HEK293 (cell line): ENCODE data around the gene AADACL3.

Source experiments
- CTCF ChIA-PET: fragments of 350-600 bp; formaldehyde crosslinking; extraction: SDS; loops from one replicate; lab custom pipeline; 2021; ENCODE audit warnings: antibody characterized with exemption; lab: Yijun Ruan, JAX
- POLR2A ChIA-PET: fragments of 300-600 bp; formaldehyde crosslinking; extraction: SDS; loops from one replicate; lab custom pipeline; 2020; ENCODE audit warnings: antibody characterized with exemption, inconsistent platforms; lab: Yijun Ruan, JAX
- H3K27ac ChIP-seq: fragments of 200-500 bp; sonication (Bioruptor generic); 2 replicates; pipeline ENCODE4 v1.5.1; 2014; ENCODE audit warnings: low read depth, low read length, control low read depth, inconsistent platforms; ENCODE audit errors: extremely low read depth
- H3K36me3 ChIP-seq, 2 experiments: fragments of 200-500 bp in 1 of 2; sonication (Bioruptor generic) in 1 of 2; 1 replicate in 1 of 2; 2 replicates in 1 of 2; pipeline ENCODE4 v1.5.1; 2014 to 2017; ENCODE audit warnings: inconsistent platforms in 2 of 2, low read length in 2 of 2; ENCODE audit not compliant: control insufficient read depth in 2 of 2, insufficient read depth in 1 of 2
- H3K4me1 ChIP-seq: fragments of 200-500 bp; sonication (Bioruptor generic); 2 replicates; pipeline ENCODE4 v1.5.1; 2014; ENCODE audit warnings: mild to moderate bottlenecking, low read length, inconsistent platforms; ENCODE audit not compliant: control insufficient read depth, insufficient read depth
- H3K4me3 ChIP-seq: 2 replicates; pipeline ENCODE4 v1.5.1; 2011; ENCODE audit warnings: low read depth, mild to moderate bottlenecking, control low read depth, low read length, moderate library complexity
- H3K9me3 ChIP-seq: fragments of 200-500 bp; sonication (Bioruptor generic); 2 replicates; pipeline ENCODE4 v1.5.1; 2014; ENCODE audit warnings: low read depth, low read length, inconsistent platforms; ENCODE audit not compliant: control insufficient read depth, insufficient read depth
- BCL6B ChIP-seq: fragments of 450-650 bp; formaldehyde crosslinking; IDR thresholded peaks from 2 replicates; pipeline ENCODE4 v1.5.1; 2017; ENCODE audit warnings: missing biosample characterization, missing genetic modification characterization
- FEZF1 ChIP-seq: fragments of 450-650 bp; formaldehyde crosslinking; IDR thresholded peaks from 2 replicates; pipeline ENCODE4 v1.5.1; 2016; ENCODE audit warnings: missing biosample characterization, missing genetic modification characterization
- GFI1B ChIP-seq: fragments of 450-650 bp; formaldehyde crosslinking; IDR thresholded peaks from 2 replicates; pipeline ENCODE4 v1.5.1; 2016; ENCODE audit warnings: missing biosample characterization, missing genetic modification characterization
- GLI2 ChIP-seq: fragments of 450-650 bp; formaldehyde crosslinking; IDR thresholded peaks from 2 replicates; pipeline ENCODE4; 2017; ENCODE audit warnings: missing biosample characterization, missing genetic modification characterization, low read depth, borderline replicate concordance
- KLF1 ChIP-seq: fragments of 450-650 bp; formaldehyde crosslinking; IDR thresholded peaks from 2 replicates; pipeline ENCODE4 v1.5.1; 2016; ENCODE audit warnings: missing biosample characterization, missing genetic modification characterization
- SCRT2 ChIP-seq: fragments of 450-650 bp; formaldehyde crosslinking; IDR thresholded peaks from 2 replicates; pipeline ENCODE4 v1.5.1; 2016; ENCODE audit warnings: missing biosample characterization, missing genetic modification characterization
- TRIM28 ChIP-seq: IDR thresholded peaks from 2 replicates; pipeline ENCODE4 v1.6.1; 2011; ENCODE audit warnings: low read length, control low read depth, borderline replicate concordance
- ZBTB20 ChIP-seq: fragments of 450-650 bp; formaldehyde crosslinking; IDR thresholded peaks from 2 replicates; pipeline ENCODE4 v1.5.1; 2016; ENCODE audit warnings: missing biosample characterization, missing genetic modification characterization
- ZIC2 ChIP-seq: fragments of 450-650 bp; formaldehyde crosslinking; IDR thresholded peaks from 2 replicates; pipeline ENCODE4 v1.5.1; 2016; ENCODE audit warnings: missing biosample characterization, missing genetic modification characterization
- ZNF140 ChIP-seq: fragments of 450-650 bp; formaldehyde crosslinking; IDR thresholded peaks from 2 replicates; pipeline ENCODE4 v1.5.1; 2016; ENCODE audit warnings: missing biosample characterization, missing genetic modification characterization
- ZNF24 ChIP-seq: fragments of 450-650 bp; formaldehyde crosslinking; IDR thresholded peaks from 2 replicates; pipeline ENCODE4 v1.5.1; 2016; ENCODE audit warnings: missing biosample characterization, missing genetic modification characterization
- ZNF274 ChIP-seq, 2 experiments: fragments of 200-500 bp in 1 of 2; fragments of 450-650 bp in 1 of 2; sonication (Bioruptor generic) in 1 of 2; formaldehyde crosslinking in 1 of 2; IDR thresholded peaks; 2 replicates each; pipeline versions ENCODE4 v1.5.1 to v1.6.1; 2014 to 2016; ENCODE audit warnings: borderline replicate concordance in 1 of 2, inconsistent platforms in 1 of 2, low read length in 1 of 2, missing biosample characterization in 1 of 2, missing genetic modification characterization in 1 of 2
- ZNF280C ChIP-seq: fragments of 450-650 bp; formaldehyde crosslinking; IDR thresholded peaks from 2 replicates; pipeline ENCODE4 v1.5.1; 2016; ENCODE audit warnings: missing biosample characterization, missing genetic modification characterization
- ZNF341 ChIP-seq: fragments of 450-650 bp; formaldehyde crosslinking; IDR thresholded peaks from 2 replicates; pipeline ENCODE4; 2016; ENCODE audit warnings: low read depth, missing biosample characterization, missing genetic modification characterization
- ZNF354C ChIP-seq: fragments of 450-650 bp; formaldehyde crosslinking; IDR thresholded peaks from 2 replicates; pipeline ENCODE4 v1.5.1; 2016; ENCODE audit warnings: missing biosample characterization, missing genetic modification characterization, low read depth, borderline replicate concordance
- ZNF366 ChIP-seq: fragments of 450-650 bp; formaldehyde crosslinking; conservative IDR thresholded peaks from 2 replicates; pipeline ENCODE4 v1.5.1; 2016; ENCODE audit warnings: missing biosample characterization, missing genetic modification characterization
- ZNF398 ChIP-seq: fragments of 450-650 bp; formaldehyde crosslinking; IDR thresholded peaks from 2 replicates; pipeline ENCODE4 v1.5.1; 2017; ENCODE audit warnings: missing biosample characterization, missing genetic modification characterization
- ZNF426 ChIP-seq: fragments of 450-650 bp; formaldehyde crosslinking; IDR thresholded peaks from 2 replicates; pipeline ENCODE4 v1.5.1; 2017; ENCODE audit warnings: missing biosample characterization, missing genetic modification characterization, mild to moderate bottlenecking, inconsistent platforms, moderate library complexity
- ZNF596 ChIP-seq: fragments of 450-650 bp; IDR thresholded peaks from 2 replicates; pipeline ENCODE4 v1.5.0; 2018; ENCODE audit warnings: missing biosample characterization, mild to moderate bottlenecking, missing genetic modification characterization, moderate library complexity
- ZNF621 ChIP-seq: fragments of 450-650 bp; formaldehyde crosslinking; IDR thresholded peaks from 2 replicates; pipeline ENCODE4 v1.5.1; 2017; ENCODE audit warnings: missing biosample characterization, missing genetic modification characterization
- ZNF677 ChIP-seq: fragments of 450-650 bp; IDR thresholded peaks from 2 replicates; pipeline ENCODE4 v1.5.0; 2018; ENCODE audit warnings: missing biosample characterization, mild to moderate bottlenecking, missing genetic modification characterization, moderate library complexity
- ZNF701 ChIP-seq: fragments of 450-650 bp; formaldehyde crosslinking; IDR thresholded peaks from 2 replicates; pipeline ENCODE4 v1.5.1; 2016; ENCODE audit warnings: missing biosample characterization, missing genetic modification characterization
- ZNF777 ChIP-seq: fragments of 450-650 bp; formaldehyde crosslinking; IDR thresholded peaks from 2 replicates; pipeline ENCODE4 v1.5.1; 2017; ENCODE audit warnings: missing biosample characterization, missing genetic modification characterization, borderline replicate concordance
- ZSCAN16 ChIP-seq: fragments of 450-650 bp; formaldehyde crosslinking; IDR thresholded peaks from 2 replicates; pipeline ENCODE4 v1.5.1; 2016; ENCODE audit warnings: missing biosample characterization, missing genetic modification characterization
- TF ChIP-seq, protein P1 (sequence below): fragments of 450-650 bp; formaldehyde crosslinking; IDR thresholded peaks from 2 replicates; pipeline ENCODE4 v1.5.1; 2017; ENCODE audit warnings: missing biosample characterization, missing genetic modification characterization
- TF ChIP-seq, protein P2 (sequence below): fragments of 450-650 bp; formaldehyde crosslinking; IDR thresholded peaks from 2 replicates; pipeline ENCODE4 v1.5.1; 2016; ENCODE audit warnings: missing biosample characterization, missing genetic modification characterization, borderline replicate concordance

AADACL3 gene

DNA sequence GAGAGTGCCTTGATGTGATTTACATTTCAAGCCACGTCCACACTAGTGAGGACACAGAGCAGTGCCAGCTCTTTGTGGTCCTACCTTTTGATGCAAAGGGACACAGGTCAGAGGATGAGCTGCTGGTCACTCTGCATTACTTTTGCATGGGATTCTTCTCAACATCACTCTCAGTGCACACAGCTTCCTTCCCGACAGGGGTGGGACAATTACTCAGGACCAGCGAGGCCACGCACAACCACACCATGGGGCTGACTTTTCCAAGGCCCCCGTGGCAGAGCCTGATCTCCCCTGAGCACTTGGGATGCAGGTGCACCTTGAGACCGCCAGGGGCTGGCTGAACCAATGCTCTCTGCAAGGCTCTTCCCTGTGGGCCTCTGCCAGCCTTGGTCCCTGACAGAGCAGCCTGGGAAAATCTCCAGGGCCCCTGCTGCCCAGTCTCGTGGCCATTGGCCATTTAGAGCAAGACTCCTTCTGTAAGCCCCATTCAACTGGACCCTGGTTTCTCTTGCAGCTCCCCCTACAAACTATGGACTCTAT, 44.4 kb downstream of the AADACL3 start:
- no peak overlapping the region for H3K27ac ChIP-seq
- H3K9me3 ChIP-seq, result no peaks in the 10 kb centered on the region
- H3K4me1 ChIP-seq, result no peaks in the 10 kb centered on the region
- CTCF ChIA-PET, result interaction anchor here (1.0 kb wide), 1 partner anchor 24 kb away, joined by 3 read pairs; no protein-coding TSS in a partner anchor
- H3K36me3 ChIP-seq, result no peaks in the 10 kb centered on the region
- POLR2A ChIA-PET, result no interaction called here
- TF ChIP-seq, protein P1, sequence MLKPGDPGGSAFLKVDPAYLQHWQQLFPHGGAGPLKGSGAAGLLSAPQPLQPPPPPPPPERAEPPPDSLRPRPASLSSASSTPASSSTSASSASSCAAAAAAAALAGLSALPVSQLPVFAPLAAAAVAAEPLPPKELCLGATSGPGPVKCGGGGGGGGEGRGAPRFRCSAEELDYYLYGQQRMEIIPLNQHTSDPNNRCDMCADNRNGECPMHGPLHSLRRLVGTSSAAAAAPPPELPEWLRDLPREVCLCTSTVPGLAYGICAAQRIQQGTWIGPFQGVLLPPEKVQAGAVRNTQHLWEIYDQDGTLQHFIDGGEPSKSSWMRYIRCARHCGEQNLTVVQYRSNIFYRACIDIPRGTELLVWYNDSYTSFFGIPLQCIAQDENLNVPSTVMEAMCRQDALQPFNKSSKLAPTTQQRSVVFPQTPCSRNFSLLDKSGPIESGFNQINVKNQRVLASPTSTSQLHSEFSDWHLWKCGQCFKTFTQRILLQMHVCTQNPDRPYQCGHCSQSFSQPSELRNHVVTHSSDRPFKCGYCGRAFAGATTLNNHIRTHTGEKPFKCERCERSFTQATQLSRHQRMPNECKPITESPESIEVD (tag by site-specific recombination), result no peak
- no peak for TF ChIP-seq ZNF701 (tag by site-specific recombination)
- TF ChIP-seq GFI1B (tag by site-specific recombination), result no peak
- TF ChIP-seq ZNF354C (tag by site-specific recombination), result no peak
- TF ChIP-seq ZNF596, result no peak
- TF ChIP-seq ZNF24 (tag by site-specific recombination), result no peak
- no peak for TF ChIP-seq ZSCAN16
- TF ChIP-seq ZBTB20 (tag by site-specific recombination), result no peak
- TF ChIP-seq ZNF621, result no peak
- no peak for TF ChIP-seq ZNF677
- no peak for TF ChIP-seq KLF1 (tag by site-specific recombination)
- H3K4me3 ChIP-seq, result no peak overlapping the region

DNA sequence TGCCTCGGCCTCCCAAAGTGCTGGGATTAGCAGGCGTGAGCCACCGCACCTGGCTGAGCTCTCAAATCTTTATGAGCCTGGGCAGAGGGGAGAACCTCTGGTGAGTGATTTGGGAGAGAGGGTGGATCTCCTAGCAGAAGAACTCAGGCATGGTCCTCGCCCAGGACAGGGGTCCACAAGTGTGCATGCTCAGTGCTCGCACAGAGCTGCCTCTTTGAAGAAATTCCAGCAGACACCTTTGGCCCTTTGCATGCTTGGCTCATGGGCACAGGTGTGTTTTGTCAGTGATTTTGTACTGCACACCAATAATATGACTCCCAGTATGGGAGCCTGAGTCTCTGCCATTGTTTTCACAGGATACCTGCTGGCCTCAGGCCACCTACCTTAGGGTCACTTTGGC, 45.9 kb downstream of the AADACL3 start:
- ChIA-PET CTCF (no interaction called here), POLR2A (no interaction called here)
- Histone ChIP-seq H3K4me3 (no peak overlapping the region), H3K36me3 (no peaks in the 10 kb centered on the region), H3K9me3 (no peaks in the 10 kb centered on the region), H3K27ac (no peak overlapping the region), H3K4me1 (no peaks in the 10 kb centered on the region)
- TF ChIP-seq TRIM28 (no peak), ZNF341 (no peak), GLI2 (tag by site-specific recombination) (no peak), KLF1 (tag by site-specific recombination) (no peak), ZNF426 (tag by site-specific recombination) (no peak), ZNF366 (tag by site-specific recombination) (no peak), ZNF777 (no peak), ZIC2 (tag by site-specific recombination) (no peak), BCL6B (no peak), SCRT2 (tag by site-specific recombination) (no peak), FEZF1 (tag by site-specific recombination) (no peak), ZNF140 (tag by site-specific recombination) (no peak), ZNF398 (tag by site-specific recombination) (no peak), ZNF280C (tag by site-specific recombination) (no peak), ZNF274 (IDR thresholded peaks at IDR 0.05; ENCODE audit: low read length) (no peak), ZNF274 (tag by site-specific recombination; IDR thresholded peaks at IDR 0.05; ENCODE audit: borderline replicate concordance) (no peak)
- TF ChIP-seq, protein P2, sequence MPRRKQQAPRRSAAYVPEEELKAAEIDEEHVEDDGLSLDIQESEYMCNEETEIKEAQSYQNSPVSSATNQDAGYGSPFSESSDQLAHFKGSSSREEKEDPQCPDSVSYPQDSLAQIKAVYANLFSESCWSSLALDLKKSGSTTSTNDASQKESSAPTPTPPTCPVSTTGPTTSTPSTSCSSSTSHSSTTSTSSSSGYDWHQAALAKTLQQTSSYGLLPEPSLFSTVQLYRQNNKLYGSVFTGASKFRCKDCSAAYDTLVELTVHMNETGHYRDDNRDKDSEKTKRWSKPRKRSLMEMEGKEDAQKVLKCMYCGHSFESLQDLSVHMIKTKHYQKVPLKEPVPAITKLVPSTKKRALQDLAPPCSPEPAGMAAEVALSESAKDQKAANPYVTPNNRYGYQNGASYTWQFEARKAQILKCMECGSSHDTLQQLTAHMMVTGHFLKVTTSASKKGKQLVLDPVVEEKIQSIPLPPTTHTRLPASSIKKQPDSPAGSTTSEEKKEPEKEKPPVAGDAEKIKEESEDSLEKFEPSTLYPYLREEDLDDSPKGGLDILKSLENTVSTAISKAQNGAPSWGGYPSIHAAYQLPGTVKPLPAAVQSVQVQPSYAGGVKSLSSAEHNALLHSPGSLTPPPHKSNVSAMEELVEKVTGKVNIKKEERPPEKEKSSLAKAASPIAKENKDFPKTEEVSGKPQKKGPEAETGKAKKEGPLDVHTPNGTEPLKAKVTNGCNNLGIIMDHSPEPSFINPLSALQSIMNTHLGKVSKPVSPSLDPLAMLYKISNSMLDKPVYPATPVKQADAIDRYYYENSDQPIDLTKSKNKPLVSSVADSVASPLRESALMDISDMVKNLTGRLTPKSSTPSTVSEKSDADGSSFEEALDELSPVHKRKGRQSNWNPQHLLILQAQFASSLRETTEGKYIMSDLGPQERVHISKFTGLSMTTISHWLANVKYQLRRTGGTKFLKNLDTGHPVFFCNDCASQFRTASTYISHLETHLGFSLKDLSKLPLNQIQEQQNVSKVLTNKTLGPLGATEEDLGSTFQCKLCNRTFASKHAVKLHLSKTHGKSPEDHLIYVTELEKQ (tag by site-specific recombination), result no peak
